Memory B cell (primary cell): ENCODE data around the gene DLGAP1.
"Not testable (repeated sequence)": the region's sequence is repeated elsewhere in the genome, so short reads cannot be mapped to it uniquely, and the experiment has no call there.

Experiments used
- ATAC-seq: fragments of 150-1000 bp; cut with Tn5 transposase; 2 replicates; pipeline ENCODE4 v1.10.0; 2021; ENCODE audit warnings: low read depth, mild to moderate bottlenecking, moderate library complexity
- DNase-seq, 2 donors: peaks; one replicate each; pipeline ENCODE4 v3.0.0; 2022; ENCODE audit warnings: low spot score in 2 of 2
- H3K27ac Mint-ChIP-seq: one replicate; pipeline ENCODE4 v1.8.0; 2022; ENCODE audit warnings: mild to moderate bottlenecking, moderate library complexity, mixed read lengths
- H3K27me3 Mint-ChIP-seq: one replicate; pipeline ENCODE4 v1.8.0; 2022; ENCODE audit warnings: mixed read lengths
- H3K36me3 Mint-ChIP-seq: one replicate; pipeline ENCODE4 v1.8.0; 2022; ENCODE audit warnings: mild to moderate bottlenecking, mixed read lengths
- H3K4me1 Mint-ChIP-seq: one replicate; pipeline ENCODE4 v1.8.0; 2022; ENCODE audit warnings: mixed read lengths
- H3K4me3 Mint-ChIP-seq: one replicate; pipeline ENCODE4 v1.8.0; 2022; ENCODE audit warnings: mild to moderate bottlenecking, moderate library complexity, mixed read lengths
- H3K9me3 Mint-ChIP-seq: one replicate; pipeline ENCODE4 v1.8.0; 2022; ENCODE audit warnings: mixed read lengths

DLGAP1 gene

DNA sequence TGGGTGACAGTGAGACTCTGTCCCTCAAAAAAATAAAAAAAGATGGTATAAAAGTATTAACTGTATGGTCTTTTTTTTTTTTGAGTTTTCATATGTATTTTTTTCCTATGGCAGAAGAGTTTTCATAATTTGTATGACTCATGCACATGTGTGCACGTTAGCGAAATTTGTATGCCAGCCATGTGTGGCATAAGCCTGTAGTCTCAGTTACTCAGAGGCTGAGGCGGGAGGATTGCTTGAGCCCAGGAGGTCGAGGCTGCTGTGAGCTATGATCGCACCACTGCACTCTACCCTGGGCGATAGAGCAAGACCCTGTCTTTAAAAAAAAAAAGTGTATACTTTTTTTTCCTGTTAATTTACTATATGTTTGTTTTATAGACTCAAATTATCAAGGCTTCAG, 844.3 kb downstream of the DLGAP1 start:
- ATAC-seq, result no peak
- H3K4me1 Mint-ChIP-seq, result no peaks in the 10 kb centered on the region
- H3K36me3 Mint-ChIP-seq, result peaks cover 2% of the 10 kb centered on the region
- H3K27me3 Mint-ChIP-seq, result no peaks in the 10 kb centered on the region
- no peak overlapping the region for H3K27ac Mint-ChIP-seq
- H3K9me3 Mint-ChIP-seq, result no peaks in the 10 kb centered on the region
- H3K4me3 Mint-ChIP-seq, result no peak overlapping the region
- DNase-seq, result no peak

DNA sequence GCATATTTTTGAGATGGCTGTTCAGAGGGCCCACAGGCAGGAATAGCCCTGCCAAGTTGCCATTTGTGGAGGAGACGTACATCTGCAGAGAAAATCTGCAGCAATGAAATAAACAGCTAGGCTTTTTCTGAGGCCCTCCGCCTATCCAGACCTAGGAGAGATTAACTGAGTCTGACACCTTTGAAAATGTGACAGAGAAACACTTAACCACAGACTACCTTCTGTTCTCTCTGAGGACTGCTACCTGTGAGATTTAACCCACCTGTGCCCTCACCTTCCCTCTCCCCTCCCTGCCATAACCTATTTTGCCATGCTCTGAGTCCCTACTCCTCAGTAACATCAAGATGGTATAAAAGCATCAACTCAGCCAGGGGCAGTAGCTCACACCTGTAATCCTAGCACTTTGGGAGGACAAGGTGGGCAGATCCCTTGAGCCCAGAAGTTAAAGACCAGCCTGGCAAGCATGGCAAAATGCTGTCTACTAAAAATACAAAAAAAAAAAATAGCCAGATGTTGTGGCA, 844.9 kb downstream of the DLGAP1 start:
- no peaks in the 10 kb centered on the region for H3K27me3 Mint-ChIP-seq
- peaks cover 2% of the 10 kb centered on the region for H3K36me3 Mint-ChIP-seq
- no peak overlapping the region for H3K4me3 Mint-ChIP-seq
- no peaks in the 10 kb centered on the region for H3K4me1 Mint-ChIP-seq
- H3K9me3 Mint-ChIP-seq, result no peaks in the 10 kb centered on the region
- ATAC-seq (no peak), DNase-seq (no peak)
- H3K27ac Mint-ChIP-seq, result no peak overlapping the region

DNA sequence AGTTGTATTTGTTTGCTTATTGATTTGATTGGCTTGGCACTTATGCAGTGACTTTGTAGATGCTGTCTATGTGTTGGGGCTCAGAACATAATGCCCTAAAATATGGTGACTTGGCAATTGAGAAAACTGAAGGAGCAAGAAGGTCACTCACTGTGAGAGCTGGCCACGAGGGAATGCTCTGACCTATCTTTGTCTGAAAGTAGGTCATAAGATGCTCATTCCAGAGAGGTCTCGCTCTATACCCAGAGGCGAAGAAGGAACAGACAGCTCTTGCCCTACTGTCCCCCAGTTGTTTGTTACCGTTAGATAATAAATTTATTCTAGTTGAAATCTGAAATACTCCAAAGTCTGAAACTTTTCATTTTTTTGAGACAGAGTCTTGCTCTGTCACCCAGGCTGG, 846.6 kb downstream of the DLGAP1 start:
- H3K27ac Mint-ChIP-seq, result no peak overlapping the region

DNA sequence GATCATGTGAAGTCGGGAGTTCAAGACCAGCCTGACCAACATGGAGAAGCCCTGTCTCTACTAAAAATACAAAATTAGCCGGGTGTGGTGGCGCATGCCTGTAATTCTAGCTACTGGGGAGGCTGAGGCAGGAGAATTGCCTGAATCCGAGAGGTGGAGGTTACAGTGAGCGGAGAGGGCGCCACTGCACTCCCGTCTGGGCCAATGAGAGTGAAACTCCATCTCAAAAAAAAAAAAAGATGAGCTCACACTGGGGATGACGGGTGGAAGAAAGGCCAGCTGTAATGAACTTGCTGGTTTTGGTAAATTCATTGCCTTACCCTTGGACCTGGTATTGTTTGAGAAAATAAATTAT, 847.0 kb downstream of the DLGAP1 start:
- H3K9me3 Mint-ChIP-seq, ATAC-seq, H3K27ac Mint-ChIP-seq, H3K4me1 Mint-ChIP-seq, H3K4me3 Mint-ChIP-seq, DNase-seq, H3K36me3 Mint-ChIP-seq, H3K27me3 Mint-ChIP-seq: not testable (repeated sequence)

More for the DNA sequence above, 846.6 kb downstream of the DLGAP1 start:
- H3K4me3 Mint-ChIP-seq, result no peak overlapping the region
- no peaks in the 10 kb centered on the region for H3K9me3 Mint-ChIP-seq
- DNase-seq, result no peak
- no peak for ATAC-seq
- H3K36me3 Mint-ChIP-seq, result peaks cover 2% of the 10 kb centered on the region
- H3K27me3 Mint-ChIP-seq, result no peaks in the 10 kb centered on the region
- no peaks in the 10 kb centered on the region for H3K4me1 Mint-ChIP-seq

DNA sequence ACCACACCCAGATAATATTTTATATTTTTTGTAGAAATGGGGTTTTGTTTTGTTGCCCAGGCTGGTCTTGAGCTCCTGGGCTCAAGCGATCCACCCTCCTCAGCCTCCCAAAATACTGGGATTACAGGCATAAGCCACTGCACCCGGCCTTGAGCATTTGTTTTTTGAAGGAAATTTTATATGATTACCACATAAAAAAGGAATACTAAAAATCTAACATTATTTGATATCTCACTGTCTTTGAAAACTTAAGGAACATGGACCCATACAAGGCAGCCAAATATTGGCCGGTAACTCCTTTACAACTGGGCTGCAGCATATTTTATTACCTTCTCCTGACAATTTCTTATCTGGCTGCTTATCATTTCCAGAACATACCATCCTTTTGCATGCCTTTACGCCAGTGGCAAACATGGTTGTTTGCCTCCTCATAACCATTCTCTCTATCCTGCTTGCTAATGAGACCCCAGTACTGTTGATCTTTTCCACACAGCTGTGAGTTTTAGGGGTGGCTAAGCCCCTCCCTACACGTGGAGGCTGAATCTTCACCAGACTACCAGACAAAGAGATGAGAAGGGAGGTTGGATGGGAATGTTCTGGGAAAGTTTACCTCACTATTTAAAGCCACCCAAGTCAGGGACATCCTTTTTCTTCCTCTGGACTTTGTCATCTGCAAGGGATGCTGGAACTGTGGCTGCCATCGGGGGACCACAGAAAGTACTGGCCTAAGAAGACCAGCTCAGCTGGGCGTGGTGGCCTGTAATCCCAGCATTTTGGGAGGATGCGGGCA, 847.6 kb downstream of the DLGAP1 start:
- Mint-ChIP-seq H3K27me3 (no peaks in the 10 kb centered on the region), H3K4me3 (no peak overlapping the region), H3K27ac (no peak overlapping the region), H3K36me3 (peaks cover 2% of the 10 kb centered on the region), H3K4me1 (no peaks in the 10 kb centered on the region), H3K9me3 (no peaks in the 10 kb centered on the region)
- ATAC-seq, result no peak
- no peak for DNase-seq

DNA sequence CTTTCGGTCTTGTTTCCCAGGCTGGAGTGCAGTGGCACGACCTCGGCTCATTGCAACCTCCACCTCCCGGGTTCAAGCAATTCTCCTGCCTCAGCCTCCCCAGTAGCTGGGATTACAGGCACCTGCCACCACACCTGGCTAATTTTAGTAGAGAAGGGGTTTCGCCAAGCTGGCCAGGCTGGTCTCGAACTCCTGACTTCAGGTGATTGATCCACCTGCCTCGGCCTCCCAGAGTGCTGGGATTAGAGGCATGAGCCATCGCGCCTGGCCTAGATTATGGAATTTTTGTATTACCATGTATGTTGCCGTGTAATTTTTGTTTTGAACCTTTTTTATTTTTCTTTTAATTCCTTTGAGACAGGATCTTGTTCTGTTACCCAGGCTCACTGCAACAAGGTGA, 848.2 kb downstream of the DLGAP1 start:
- not testable (repeated sequence) for H3K36me3 Mint-ChIP-seq, H3K4me3 Mint-ChIP-seq, ATAC-seq, H3K9me3 Mint-ChIP-seq, H3K27ac Mint-ChIP-seq, DNase-seq, H3K27me3 Mint-ChIP-seq, H3K4me1 Mint-ChIP-seq

DNA sequence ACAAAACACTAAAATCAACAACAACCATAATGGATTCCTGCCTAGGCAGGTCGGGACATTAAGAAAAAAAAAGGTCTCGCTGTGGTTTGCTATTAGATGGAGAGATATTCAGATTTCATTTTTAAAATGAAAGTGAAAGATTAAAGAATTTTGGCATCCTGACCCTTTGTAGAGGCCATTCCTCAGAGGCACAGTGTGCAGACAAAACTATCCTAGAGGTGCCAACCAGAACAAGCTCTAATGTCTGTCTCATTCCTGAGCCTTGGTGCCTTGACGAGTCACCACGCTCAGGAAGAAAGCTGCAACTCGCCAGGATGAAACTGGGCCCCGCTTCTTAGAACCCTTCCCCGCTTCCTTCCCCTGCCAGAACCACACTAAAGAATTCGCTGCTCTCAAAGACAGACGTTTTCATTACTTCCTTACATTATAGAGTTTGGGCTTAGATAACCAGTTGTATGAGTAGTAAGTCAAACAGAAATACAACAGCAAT, 849.1 kb downstream of the DLGAP1 start:
- Mint-ChIP-seq H3K9me3 (no peaks in the 10 kb centered on the region), H3K4me1 (peaks cover 2% of the 10 kb centered on the region), H3K36me3 (peaks cover 2% of the 10 kb centered on the region), H3K27me3 (no peaks in the 10 kb centered on the region), H3K27ac (no peak overlapping the region), H3K4me3 (no peak overlapping the region)
- ATAC-seq (peak; percentile 36), DNase-seq (no peak)

DNA sequence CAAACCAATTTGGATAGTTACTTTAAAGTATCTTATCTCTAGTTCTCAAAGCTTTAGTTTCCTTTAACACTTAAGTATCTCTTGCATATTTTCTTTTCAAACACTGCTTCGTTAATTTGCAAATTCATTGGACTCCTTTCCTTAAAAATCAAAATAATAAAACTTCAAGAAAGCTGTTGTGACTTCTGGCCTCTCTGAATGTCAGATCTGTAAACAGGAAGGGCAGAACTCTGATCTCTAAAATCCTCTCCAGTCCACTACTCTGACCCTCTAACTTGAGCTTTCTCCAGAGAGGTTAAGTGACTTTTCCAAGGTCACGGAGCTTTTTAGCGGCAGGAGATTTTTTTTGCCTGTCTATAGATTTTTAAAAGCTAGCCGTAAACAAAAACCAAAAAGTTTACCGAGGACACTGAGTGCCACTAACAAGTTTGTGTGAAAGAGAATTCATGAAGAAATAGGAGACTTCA, 849.6 kb downstream of the DLGAP1 start:
- no peak for ATAC-seq
- Mint-ChIP-seq H3K27me3 (no peaks in the 10 kb centered on the region), H3K27ac (no peak overlapping the region), H3K36me3 (peaks cover 2% of the 10 kb centered on the region), H3K4me1 (peaks cover 2% of the 10 kb centered on the region), H3K9me3 (no peaks in the 10 kb centered on the region), H3K4me3 (no peak overlapping the region)
- DNase-seq, result no peak

DNA sequence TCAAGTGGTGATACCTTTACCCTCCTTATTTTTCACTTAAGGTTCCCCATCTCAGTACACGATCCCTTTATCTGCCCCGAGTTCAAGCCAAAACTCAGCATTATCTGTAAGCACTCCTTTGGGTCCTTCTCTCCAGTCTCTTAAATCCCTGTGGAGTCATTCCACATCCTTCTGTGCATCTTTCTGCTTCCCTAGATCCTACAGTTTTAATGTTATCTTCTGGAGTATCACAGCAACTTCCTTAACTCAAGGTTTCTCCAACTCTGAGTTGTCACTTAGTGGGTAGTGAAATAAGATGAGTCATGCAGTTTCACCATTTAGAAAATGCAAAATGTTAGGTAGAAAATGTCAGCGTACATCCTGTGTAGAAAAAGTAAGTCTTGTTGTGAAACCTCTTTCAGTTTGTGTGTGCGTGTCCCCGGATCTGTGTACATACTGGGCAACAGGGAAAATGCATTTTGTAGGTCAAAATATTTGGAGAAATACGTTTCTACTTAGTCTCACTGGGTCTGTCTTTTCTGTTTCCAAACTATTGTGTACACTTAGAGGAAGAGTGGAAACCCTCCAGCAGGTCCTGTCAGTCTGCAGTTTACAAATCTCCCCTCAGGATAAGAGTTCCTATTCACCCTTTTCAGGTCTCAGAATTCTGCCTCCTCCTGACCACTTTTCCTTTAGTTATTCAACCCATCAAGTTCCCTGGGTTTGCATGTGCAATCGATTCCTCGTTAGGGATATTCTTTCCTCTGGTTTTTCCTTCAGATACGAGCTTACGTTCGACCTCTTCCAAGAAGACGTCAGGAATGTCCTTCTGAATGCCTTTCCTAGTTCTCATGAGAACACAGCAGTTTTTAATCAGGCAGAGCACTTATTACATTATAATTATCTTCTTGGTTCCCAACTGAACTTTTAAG, 850.4 kb downstream of the DLGAP1 start:
- no peak overlapping the region for H3K27ac Mint-ChIP-seq
- no peaks in the 10 kb centered on the region for H3K27me3 Mint-ChIP-seq
- H3K36me3 Mint-ChIP-seq, result peaks cover 2% of the 10 kb centered on the region
- no peak overlapping the region for H3K4me3 Mint-ChIP-seq
- H3K4me1 Mint-ChIP-seq, result peaks cover 2% of the 10 kb centered on the region
- no peaks in the 10 kb centered on the region for H3K9me3 Mint-ChIP-seq
- ATAC-seq, result peak; percentile 70
- no peak for DNase-seq

DNA sequence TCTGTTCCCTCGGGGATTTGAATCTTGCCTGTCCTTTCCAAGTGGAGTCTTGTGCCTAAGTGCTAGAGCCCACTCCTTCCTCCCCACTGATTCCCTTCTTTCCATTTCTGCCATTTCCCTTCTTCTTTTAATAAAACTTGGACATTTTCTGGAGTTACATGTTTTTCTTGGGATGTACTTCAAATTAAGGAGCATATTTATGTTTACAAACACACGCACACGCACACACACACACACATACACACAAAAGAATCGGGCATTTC, 850.9 kb downstream of the DLGAP1 start:
- H3K4me1 Mint-ChIP-seq, result peaks cover 2% of the 10 kb centered on the region
- no peaks in the 10 kb centered on the region for H3K27me3 Mint-ChIP-seq
- DNase-seq (no peak), ATAC-seq (no peak)
- peaks cover 2% of the 10 kb centered on the region for H3K36me3 Mint-ChIP-seq
- no peaks in the 10 kb centered on the region for H3K9me3 Mint-ChIP-seq
- H3K4me3 Mint-ChIP-seq, result no peak overlapping the region
- H3K27ac Mint-ChIP-seq, result no peak overlapping the region

DNA sequence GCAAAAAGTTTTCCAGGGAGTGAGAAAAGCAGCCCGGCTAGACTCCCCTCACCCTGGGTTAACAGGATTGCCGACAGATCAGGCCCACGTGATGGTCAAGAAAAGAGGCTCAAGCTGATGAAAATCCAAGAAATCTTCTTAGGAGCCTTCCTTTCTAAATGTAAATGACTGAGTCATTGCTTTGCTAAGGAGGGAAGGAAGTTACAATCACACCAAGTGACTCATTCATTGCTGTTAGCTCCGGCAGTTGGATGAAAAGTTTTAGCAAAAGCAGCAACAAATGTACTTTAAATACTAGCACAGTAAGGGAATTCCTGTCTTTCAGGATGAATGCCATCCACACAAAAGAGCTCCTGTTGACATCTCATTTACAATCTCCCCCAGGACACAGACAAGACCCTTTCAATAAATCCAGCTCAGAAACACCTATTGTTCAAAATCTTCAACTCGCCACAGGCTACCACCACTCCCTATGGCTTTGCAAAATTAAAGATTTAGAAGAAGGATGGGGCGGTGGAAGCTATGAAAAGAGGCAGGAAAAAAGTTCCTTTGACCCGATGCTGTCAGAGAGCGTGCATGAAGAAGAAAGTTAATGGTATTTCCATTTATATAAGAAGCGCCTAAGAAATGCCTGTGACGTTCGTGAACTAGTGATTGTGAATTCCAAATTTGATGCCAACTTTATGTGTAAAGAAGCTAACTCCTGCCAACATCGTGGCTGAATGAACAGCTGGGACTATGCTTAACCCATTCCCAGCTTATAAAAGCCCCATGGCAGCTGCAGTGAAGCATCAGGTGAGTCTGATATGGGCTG, 851.5 kb downstream of the DLGAP1 start:
- Mint-ChIP-seq H3K27ac (no peak overlapping the region), H3K4me3 (no peak overlapping the region), H3K36me3 (peaks cover 2% of the 10 kb centered on the region), H3K4me1 (peaks cover 2% of the 10 kb centered on the region), H3K9me3 (no peaks in the 10 kb centered on the region), H3K27me3 (no peaks in the 10 kb centered on the region)
- no peak for ATAC-seq
- no peak for DNase-seq

DNA sequence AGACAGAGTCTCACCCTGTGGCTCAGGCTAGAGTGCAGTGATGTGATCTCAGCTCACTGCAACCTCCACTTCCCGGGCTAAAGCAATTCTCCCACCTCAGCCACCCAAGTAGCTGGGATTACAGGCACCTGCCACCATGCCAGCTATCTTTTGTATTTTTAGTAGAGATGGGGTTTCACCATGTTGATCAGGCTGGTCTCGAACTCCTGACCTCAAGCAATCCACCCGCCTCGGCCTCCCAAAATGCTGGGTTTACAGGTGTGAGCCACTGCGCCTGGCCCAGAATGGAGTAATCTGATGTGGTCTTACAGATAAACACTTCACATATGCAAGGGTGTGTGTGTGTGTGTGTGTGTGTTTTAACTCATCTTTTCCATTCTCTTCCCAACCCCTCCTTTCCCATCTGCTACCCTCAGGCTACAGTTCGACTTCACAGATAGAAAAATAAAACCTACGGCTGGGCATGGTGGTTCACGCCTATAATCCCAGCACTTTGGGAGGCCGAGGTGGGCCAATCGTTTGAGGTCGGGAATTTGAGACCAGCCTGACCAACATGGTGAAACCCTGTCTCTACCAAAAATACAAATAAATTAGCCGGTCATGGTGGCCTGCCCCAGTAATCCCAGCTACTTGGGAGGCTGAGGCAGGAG, 853.9 kb downstream of the DLGAP1 start:
- not testable (repeated sequence) for DNase-seq, H3K36me3 Mint-ChIP-seq, H3K27me3 Mint-ChIP-seq, H3K4me3 Mint-ChIP-seq, ATAC-seq, H3K27ac Mint-ChIP-seq, H3K9me3 Mint-ChIP-seq
- peaks cover 15% of the 10 kb centered on the region for H3K4me1 Mint-ChIP-seq

DNA sequence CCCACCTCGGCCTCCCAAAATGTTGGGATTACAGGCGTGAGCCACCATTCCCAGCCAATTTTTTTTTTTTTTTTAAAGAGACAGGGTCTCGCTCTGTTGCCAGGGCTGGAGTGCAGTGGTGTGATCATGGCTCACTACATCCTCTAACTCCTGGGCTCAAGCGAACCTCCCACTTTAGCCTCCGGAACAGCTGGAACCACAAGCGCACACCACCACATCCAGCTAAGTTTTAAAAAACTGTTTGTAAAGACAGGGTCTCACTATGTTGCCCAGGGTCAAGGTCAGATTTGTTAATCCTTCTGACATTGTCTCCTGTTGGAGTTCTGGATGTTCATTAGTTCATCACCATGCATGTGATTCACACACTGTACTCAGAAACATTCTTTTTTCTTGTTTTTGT, 855.2 kb downstream of the DLGAP1 start:
- no peak for ATAC-seq
- no peak for DNase-seq
- peaks cover 3% of the 10 kb centered on the region for H3K36me3 Mint-ChIP-seq
- no peaks in the 10 kb centered on the region for H3K9me3 Mint-ChIP-seq
- no peaks in the 10 kb centered on the region for H3K27me3 Mint-ChIP-seq
- no peak overlapping the region for H3K4me3 Mint-ChIP-seq
- peaks cover 25% of the 10 kb centered on the region for H3K4me1 Mint-ChIP-seq
- no peak overlapping the region for H3K27ac Mint-ChIP-seq
